Inferior parietal cortex (tissue), 1 donor: Measurements from ENCODE around the gene CSGALNACT2.

Source experiments
- DNase-seq: peaks from one replicate; pipeline ENCODE4 v3.0.0-alpha.2; 2016; ENCODE audit errors: extremely low spot score

CSGALNACT2 gene

DNA sequence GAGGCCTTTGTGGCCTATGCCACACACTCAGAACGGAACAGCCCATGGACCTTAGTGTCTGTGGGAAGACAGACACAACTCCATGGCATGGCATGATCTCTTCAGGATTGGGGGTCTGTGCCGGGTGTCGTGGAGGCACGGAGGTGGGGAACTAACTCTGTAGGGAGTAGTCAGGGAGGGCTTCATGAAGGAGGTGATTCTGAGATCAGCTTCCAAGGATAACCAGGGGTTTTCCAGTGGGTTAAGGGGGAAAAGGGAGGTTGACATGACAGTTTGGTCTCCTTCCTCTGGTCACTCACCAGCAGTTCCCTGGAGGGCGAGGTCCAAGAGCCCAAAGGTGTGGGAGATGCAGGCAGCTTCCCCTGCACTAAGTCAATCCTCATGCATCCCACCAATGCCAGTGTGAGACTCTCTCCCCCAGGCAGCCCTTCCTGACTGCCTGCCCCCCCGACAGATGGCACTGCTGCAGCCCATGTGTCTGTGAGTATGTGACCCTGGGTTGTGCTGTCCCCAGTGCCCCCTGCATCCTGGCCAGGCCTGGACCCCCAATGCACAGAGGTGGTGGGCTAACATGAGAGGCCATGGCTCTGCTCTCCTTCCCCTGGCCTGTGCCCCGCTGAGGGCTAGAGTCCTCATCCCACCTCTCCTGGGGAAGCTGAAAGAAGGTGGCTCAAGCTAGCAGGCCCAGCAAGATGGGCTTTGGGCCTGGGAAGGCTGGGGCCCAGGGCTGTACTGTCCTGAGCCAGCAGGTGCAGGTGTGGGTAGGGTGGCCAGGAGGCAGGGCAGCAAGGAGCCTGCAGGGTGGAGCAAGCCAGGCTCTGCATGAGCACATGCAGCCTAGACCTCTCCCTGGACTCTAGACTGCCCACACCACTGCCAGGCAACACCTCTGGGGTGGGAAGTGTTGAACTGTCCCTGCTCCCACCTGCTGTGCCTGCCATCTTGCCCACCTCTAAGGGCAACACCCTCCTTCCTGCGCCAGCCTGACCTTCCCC is 88.9 kb downstream of the CSGALNACT2 start:
- DNase-seq: no peak

DNA sequence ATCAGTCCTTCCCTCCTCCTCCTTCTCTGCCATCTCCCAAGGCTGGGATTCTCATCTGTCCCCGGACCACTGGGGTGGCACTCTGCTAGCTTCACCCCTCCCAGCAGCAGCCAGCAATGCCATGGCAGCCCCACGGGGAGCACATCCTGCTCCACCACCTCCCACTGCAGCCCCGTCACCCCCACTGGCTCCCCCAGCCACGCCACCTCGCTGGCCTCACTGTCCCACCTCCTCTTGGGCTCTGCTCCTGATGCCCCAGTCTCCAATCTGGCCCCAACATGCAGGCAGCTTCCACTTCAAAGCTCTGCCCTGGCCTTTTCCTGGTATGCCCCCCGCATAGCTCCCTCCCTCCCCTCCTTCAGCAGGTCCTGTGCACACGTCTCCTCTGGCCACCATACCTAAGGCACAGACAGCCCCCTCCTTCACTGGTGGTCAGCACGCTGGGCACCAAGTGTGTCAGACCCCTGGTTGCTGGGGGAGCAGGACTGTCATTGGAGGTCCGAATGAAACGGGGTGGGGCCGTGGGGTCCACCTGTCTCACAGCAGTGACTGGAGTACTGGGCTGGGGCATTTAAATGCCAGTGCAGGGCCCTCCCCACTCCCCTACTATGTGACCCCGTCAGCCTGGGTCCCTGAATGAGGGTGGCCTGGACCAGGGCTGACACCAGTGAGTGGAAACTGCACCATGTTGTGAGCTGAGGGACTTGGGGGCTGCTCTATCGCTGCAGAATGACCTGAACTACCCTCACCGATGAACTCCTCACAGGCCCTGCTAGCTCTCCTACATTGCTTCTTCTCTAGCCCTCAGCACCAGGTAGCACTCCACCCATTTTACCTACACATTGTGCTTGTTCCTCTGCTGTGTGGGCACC is 89.9 kb downstream of the CSGALNACT2 start:
- no peak for DNase-seq

DNA sequence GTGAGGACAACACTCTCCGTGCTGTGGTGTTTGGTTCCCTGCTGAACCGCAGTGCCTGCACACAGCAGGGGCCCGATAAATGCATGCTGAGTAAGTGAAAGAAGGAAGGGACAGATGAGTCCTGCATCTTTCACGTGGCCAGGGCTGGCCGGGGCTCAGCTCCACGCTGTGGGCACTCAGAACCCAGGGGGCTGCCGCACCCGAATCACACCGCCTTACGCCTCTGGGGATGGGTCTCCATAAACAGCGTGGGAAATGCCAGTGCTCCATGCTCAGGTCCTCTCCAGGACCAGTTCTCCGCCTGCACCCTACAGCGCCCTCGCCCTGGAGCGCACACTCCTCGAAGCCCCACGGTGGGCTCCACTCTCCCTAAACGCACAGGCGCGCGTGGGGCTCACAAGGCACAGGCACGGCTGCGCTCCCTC is 90.5 kb downstream of the CSGALNACT2 start:
- DNase-seq: no peak

DNA sequence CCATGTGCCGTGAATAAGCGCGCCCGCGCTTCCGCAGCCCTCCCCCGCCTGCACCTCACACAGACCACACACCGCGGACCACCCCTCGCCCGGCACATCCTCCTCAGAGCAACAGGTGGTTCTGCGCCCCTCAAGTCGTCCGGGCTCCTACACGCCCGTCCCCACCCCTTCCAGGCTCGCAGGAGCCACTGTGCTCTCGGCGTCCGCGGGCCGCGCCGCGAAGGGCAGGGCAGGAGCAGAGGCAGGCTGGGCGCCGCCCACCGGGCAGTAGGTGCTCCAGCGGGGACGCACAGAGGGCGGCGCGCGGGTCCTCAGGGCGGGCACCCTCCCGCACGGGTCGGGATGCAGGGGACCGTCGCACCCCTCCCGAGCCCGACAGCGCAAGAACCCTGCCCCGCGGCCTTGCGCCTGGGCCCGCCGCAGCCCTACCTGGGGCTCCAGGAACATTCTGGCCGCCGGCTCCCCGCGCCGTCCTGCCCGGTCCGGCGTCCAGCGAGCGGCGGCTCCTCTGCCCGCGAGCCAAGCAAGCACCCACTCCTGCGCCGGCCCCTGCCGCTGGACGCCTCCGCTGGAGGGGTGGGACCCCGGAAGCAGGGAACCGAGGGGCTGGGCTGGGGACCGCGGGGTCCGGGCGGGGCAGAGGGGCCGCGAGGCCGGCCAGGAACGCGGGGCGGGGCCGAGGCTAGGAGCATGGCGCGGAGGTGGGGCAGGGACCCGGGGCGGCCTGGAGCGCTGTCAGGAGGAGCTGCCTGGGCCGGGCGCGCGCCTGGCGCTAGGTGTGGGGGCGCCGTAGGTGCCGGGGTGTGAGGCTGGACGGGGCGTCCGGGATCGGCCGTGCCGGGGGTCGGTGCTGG is 91.2 kb downstream of the CSGALNACT2 start:
- DNase-seq: no peak

DNA sequence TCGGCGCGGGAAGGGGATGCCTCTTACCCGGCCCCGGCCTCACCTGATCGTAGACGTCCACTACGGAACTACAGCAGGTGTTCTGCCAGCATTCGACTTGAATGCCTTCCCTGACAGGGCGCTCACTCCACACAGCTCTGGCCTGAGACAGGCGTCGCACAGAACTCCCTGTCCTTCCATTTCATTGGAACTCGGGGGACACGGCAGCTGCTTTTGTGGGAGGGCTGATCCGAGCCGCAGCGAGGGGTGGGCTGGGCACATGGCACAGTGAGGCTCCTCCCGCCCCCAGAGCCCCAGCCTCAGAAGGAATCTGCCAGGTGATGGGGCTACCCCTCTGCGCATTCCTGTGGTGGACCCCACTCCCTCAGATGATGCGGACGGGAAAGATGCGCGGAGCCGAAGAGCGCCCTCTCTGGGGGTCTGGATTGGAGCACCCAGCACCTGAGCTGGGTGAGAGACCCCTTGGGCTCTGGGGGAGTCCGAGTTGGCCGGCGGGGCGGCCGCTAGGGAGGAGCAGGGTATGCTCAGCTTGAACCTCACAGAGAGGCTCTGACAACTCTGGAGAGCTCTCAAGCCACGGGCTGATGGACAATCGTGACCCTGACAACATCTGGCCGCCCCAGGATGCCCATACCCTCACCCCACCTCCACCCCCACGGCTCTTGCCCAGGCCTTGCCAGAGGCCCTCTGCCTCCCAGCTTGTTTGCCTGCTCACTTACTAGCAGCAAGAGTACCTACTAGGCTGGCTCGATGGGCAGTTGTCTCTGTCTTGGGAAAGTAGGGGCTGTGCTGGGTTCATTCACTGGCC is 92.1 kb downstream of the CSGALNACT2 start:
- no peak for DNase-seq

DNA sequence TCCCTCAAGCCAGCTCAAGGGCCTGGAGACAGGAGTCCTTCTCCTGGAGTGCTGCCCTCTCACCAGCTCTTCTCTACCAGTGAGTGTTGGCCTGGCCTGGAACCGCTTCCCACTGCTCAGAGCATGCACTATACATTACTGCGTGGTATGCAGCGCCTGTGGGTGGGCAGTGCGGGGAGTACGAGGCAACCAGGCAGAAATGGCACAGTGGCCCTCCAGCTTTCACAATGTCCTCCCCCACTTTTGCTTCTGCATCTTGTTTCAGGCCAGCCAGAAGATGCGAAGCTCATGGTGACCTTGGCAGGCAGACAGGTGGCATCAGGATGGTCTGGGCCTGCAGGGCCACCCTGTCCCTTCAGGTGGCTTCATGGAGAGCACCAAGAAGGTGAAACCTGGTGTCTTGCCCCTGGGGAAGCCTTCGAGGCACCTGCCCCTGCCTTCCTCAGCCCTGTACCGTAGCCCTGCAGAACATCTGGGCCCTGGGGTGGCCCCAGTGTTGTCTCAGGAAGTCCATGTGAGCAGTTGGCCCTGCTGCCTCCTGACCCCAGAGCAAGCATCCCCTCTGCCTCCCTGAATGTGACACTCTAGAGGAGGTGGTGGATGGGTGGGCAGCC is 92.8 kb downstream of the CSGALNACT2 start:
- DNase-seq: no peak

DNA sequence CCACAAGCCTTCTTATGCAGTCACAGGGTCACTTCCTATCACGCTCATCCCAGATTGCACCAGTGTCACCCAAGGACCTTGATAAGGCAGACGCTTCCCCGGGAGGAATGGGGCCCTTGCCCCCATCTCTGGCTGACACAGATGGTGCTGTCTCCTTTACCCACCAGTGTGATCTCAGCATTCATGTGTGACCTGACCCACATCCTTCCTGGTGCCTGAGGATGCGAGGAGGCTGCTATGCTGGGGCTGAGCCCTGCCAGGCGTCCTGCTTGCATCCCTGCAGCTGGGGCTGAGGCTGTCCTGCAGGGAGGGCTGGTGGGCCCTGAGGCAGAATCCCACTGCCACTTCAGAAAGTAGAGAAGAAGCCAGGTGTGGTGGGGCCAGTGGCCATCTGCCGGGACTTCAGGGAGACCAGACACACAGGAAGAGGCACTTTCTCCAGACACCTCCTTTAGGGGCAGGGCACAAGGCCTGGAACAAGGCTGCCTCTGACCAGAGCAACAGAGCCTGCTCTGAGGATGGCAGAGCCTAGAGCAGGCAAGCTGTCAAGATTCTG is 93.4 kb downstream of the CSGALNACT2 start:
- no peak for DNase-seq

DNA sequence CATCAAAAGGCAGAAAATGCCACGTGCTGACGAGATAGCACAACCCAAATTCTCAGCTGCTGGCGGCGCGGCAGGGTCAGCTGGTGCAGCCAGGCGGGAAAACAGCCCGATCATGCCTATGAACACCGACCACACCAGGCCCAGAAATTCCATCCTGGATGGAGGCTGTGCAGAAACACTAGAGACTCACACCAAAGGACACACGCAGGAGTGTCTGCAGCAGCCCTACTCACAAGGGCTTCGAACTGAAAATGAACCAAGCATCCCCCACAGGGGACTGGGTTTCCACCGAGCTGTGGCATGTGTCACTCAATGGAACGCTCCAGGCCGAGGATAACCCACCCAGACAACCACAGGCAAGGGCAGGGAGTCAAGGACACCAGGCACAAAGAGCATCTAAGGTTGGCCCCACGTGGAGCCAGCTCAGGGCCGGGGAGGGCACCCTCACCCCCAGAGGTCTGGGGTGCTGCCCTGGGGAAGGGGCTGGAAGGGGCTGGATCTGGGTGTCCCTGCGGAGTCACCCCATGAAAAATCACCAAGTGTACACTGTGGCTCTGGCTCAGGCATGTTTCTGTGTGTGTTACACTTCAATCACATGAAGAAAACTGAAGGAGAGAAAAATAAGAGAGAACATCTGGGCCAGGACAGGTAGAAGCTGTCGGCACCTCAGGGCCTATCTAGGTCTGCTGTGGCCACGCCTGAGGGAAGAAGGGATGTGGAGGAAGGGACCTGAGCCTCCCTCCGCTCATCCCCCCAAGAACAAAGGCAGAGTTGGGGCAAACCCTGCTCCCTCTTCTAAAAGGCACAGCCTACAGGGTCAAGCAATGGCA is 95.6 kb downstream of the CSGALNACT2 start:
- no peak for DNase-seq

DNA sequence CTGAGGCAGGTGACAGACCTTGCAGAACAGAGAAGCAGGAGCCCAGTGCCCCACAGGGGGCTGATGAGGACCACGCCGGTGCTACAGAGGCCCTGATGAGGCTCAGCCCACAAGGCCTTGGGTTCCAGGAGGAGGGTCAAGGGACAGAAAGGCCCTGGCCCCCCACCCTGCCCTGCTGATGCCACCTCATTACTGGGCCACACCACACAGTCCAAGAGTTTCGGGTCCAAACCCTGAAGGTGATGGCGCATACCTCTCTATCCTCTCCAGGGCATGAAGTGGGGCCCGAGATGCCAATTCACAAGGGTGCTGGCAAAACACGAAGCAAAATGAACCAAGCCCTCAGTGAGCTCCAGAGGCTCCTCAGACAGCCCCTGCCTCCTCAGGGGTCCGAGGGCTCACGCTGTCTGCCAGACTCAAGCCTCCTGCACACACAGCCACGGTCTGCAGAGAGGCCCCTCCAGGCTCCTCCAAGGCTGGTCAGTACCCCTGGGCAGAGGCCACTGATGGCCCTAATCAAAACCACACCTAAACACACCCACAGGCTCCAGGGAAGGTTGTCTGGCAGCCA is 96.3 kb downstream of the CSGALNACT2 start:
- DNase-seq: no peak
